Natural killer cell (primary cell): ENCODE measurements around the gene PEX14. TPM values are rescaled to one million over a fixed set of nuclear protein-coding genes. Genes with fewer than 3 reads are reported as not detected.

Experiments used
- ATAC-seq, 3 donors: fragments of 150-1000 bp in 2 of 3; fragments of 200-7000 bp in 1 of 3; cut with Tn5 transposase; 1 replicate in 1 of 3; 2 replicates in 2 of 3; pipeline ENCODE4 v1.10.0; 2021; ENCODE audit warnings: mild to moderate bottlenecking in 2 of 3, moderate library complexity in 2 of 3
- DNase-seq, 2 donors: peaks; one replicate each; pipeline versions ENCODE4 v3.0.0 to v3.0.0-alpha.2; 2013 to 2021; ENCODE audit warnings: mixed read lengths in 1 of 2
- H3K27ac ChIP-seq: one replicate; pipeline ENCODE4 v1.5.1; 2013; ENCODE audit warnings: mild to moderate bottlenecking, low read length
- H3K27me3 ChIP-seq: one replicate; pipeline ENCODE4 v1.6.1; 2013; ENCODE audit warnings: low read length; ENCODE audit not compliant: control insufficient read depth, insufficient read depth
- H3K36me3 ChIP-seq: one replicate; pipeline ENCODE4 v1.6.1; 2013; ENCODE audit warnings: low read length; ENCODE audit not compliant: control insufficient read depth, insufficient read depth
- H3K4me1 ChIP-seq: one replicate; pipeline ENCODE4 v1.6.1; 2013; ENCODE audit warnings: low read length; ENCODE audit not compliant: control insufficient read depth, insufficient read depth
- H3K4me3 ChIP-seq: one replicate; pipeline ENCODE4 v1.5.1; 2013; ENCODE audit warnings: low read length
- H3K9me3 ChIP-seq: one replicate; pipeline ENCODE4 v1.6.1; 2013; ENCODE audit warnings: low read length; ENCODE audit not compliant: control insufficient read depth, insufficient read depth
- H3K27ac Mint-ChIP-seq, 2 donors: one replicate each; pipeline ENCODE4 v1.8.0; 2022; ENCODE audit warnings: mild to moderate bottlenecking in 2 of 2, mixed read lengths in 2 of 2, moderate library complexity in 1 of 2
- H3K27me3 Mint-ChIP-seq, 2 donors: one replicate each; pipeline ENCODE4 v1.8.0; 2022; ENCODE audit warnings: low read depth in 2 of 2, mixed read lengths in 2 of 2
- H3K36me3 Mint-ChIP-seq: one replicate; pipeline ENCODE4 v1.8.0; 2022; ENCODE audit warnings: mixed read lengths
- H3K4me1 Mint-ChIP-seq, 2 donors: one replicate each; pipeline ENCODE4 v1.8.0; 2022; ENCODE audit warnings: mixed read lengths in 2 of 2
- H3K4me3 Mint-ChIP-seq: one replicate; pipeline ENCODE4 v1.8.0; 2022; ENCODE audit warnings: mild to moderate bottlenecking, moderate library complexity, mixed read lengths
- H3K9me3 Mint-ChIP-seq, 2 donors: one replicate each; pipeline ENCODE4 v1.8.0; 2022; ENCODE audit warnings: mixed read lengths in 2 of 2
- CTCF ChIP-seq: fragments of 200-600 bp; IDR thresholded peaks from one replicate; pipeline ENCODE4 v1.8.0; 2022; ENCODE audit warnings: antibody characterized with exemption
- WGBS: methylation state at CpG from one replicate; pipeline ENCODE4 v1.1.7; 2013; ENCODE audit warnings: missing lambda C conversion rate; ENCODE audit not compliant: insufficient coverage; 5-methylcytosine and 5-hydroxymethylcytosine counted together
- intact Hi-C: fragments of 100-400 bp; cut with micrococcal nuclease; formaldehyde crosslinking; loops from one replicate; pipeline ENCODE4 v1.14.2; 2022
- total RNA-seq, 4 donors: library from RNA; stranded (reverse); fragments of 120-200 nt in 1 of 4; gene quantifications; one replicate each; pipeline versions ENCODE4 v1.2.3 to v1.2.4, GENCODE V29; 2013 to 2022

The PEX14 gene
- total RNA-seq, 3 donors from 2014 or later (not counting 1 experiment from before 2014, with no cell fraction given): 21.4 to 27.3 (median 24.1) TPM

GRCh38 chr1:10437052-10437451 lies 37.7 kb upstream of the PEX14 start:
- Histone ChIP-seq H3K9me3 (no peaks in the 10 kb centered on the region), H3K27ac (no peak overlapping the region), H3K36me3 (no peaks in the 10 kb centered on the region), H3K4me1 (no peaks in the 10 kb centered on the region), H3K4me3 (no peak overlapping the region), H3K27me3 (no peaks in the 10 kb centered on the region)
- DNase-seq (no peak), ATAC-seq (no peak)
- Mint-ChIP-seq H3K36me3 (no peaks in the 10 kb centered on the region), H3K4me1 (no peaks in the 10 kb centered on the region), H3K4me3 (no peak overlapping the region), H3K27ac (no peak overlapping the region), H3K9me3 (no peaks in the 10 kb centered on the region), H3K27me3 (no peaks in the 10 kb centered on the region)
- no peak for TF ChIP-seq CTCF
- intact Hi-C loops: no loop called here
- WGBS: 100% methylated on average over 1 of the region's 1 CpG

GRCh38 chr1:10438677-10439163 lies 36.0 kb upstream of the PEX14 start:
- H3K4me3 ChIP-seq: no peak overlapping the region
- TF ChIP-seq CTCF: no peak
- H3K9me3 ChIP-seq: no peaks in the 10 kb centered on the region
- Mint-ChIP-seq H3K27me3 (no peaks in the 10 kb centered on the region), H3K4me3 (no peak overlapping the region), H3K27ac (no peak overlapping the region), H3K9me3 (no peaks in the 10 kb centered on the region), H3K4me1 (no peaks in the 10 kb centered on the region), H3K36me3 (no peaks in the 10 kb centered on the region)
- no peak overlapping the region for H3K27ac ChIP-seq
- intact Hi-C loops: no loop called here
- no peak for ATAC-seq
- H3K36me3 ChIP-seq: no peaks in the 10 kb centered on the region
- WGBS: 84% methylated on average over 7 of the region's 7 CpGs
- DNase-seq: no peak
- H3K27me3 ChIP-seq: no peaks in the 10 kb centered on the region
- H3K4me1 ChIP-seq: no peaks in the 10 kb centered on the region

GRCh38 chr1:10440305-10440704 lies 34.4 kb upstream of the PEX14 start:
- Histone ChIP-seq H3K4me1 (no peaks in the 10 kb centered on the region), H3K36me3 (no peaks in the 10 kb centered on the region), H3K9me3 (no peaks in the 10 kb centered on the region), H3K27me3 (no peaks in the 10 kb centered on the region), H3K4me3 (no peak overlapping the region), H3K27ac (no peak overlapping the region)
- Mint-ChIP-seq H3K36me3 (no peaks in the 10 kb centered on the region), H3K27ac (no peak overlapping the region), H3K27me3 (no peaks in the 10 kb centered on the region), H3K9me3 (no peaks in the 10 kb centered on the region), H3K4me3 (no peak overlapping the region), H3K4me1 (no peaks in the 10 kb centered on the region)
- no peak for DNase-seq
- no peak for TF ChIP-seq CTCF
- intact Hi-C loops: no loop called here
- WGBS: 100% methylated on average over 1 of the region's 2 CpGs
- no peak for ATAC-seq

- 93% methylated on average over 5 of the region's 5 CpGs for WGBS
- ATAC-seq (no peak), DNase-seq (no peak)
- H3K27ac ChIP-seq: no peak overlapping the region
- no peak overlapping the region for H3K4me3 ChIP-seq
- no peaks in the 10 kb centered on the region for H3K36me3 ChIP-seq
- no peak overlapping the region for H3K4me3 Mint-ChIP-seq
- no peaks in the 10 kb centered on the region for H3K4me1 Mint-ChIP-seq
- no peaks in the 10 kb centered on the region for H3K27me3 ChIP-seq
- no peaks in the 10 kb centered on the region for H3K36me3 Mint-ChIP-seq
- no peaks in the 10 kb centered on the region for H3K4me1 ChIP-seq
- H3K9me3 ChIP-seq: no peaks in the 10 kb centered on the region
- H3K27me3 Mint-ChIP-seq: no peaks in the 10 kb centered on the region
- no peaks in the 10 kb centered on the region for H3K9me3 Mint-ChIP-seq
- intact Hi-C loops: no loop called here
- H3K27ac Mint-ChIP-seq: no peak overlapping the region
- TF ChIP-seq CTCF: no peak
Measured at GRCh38 chr1:10440794-10441193, 34.0 kb upstream of the PEX14 start.
